Lower lobe of right lung (tissue), 2 donors: Measurements from ENCODE around the gene MED13. TPM values are rescaled to one million over a fixed set of nuclear protein-coding genes. Genes with fewer than 3 reads are reported as not detected.

Experiments
- ATAC-seq, 2 donors: fragments of 200-7000 bp; cut with Tn5 transposase; one replicate each; pipeline ENCODE4 v1.9.1; 2020 to 2022; ENCODE audit warnings: mild to moderate bottlenecking in 2 of 2, moderate library complexity in 2 of 2
- DNase-seq: peaks from one replicate; pipeline ENCODE4 v3.0.0-alpha.2; 2020
- H3K27ac ChIP-seq: fragments of 200-600 bp; one replicate; pipeline ENCODE4 v1.8.0; 2022
- H3K27me3 ChIP-seq: fragments of 200-600 bp; one replicate; pipeline ENCODE4 v1.8.0; 2022; ENCODE audit warnings: low read depth
- H3K36me3 ChIP-seq: fragments of 200-600 bp; one replicate; pipeline ENCODE4 v1.8.0; 2022; ENCODE audit warnings: mild to moderate bottlenecking
- H3K4me1 ChIP-seq: fragments of 200-600 bp; one replicate; pipeline ENCODE4 v1.8.0; 2022
- H3K4me3 ChIP-seq: fragments of 200-600 bp; one replicate; pipeline ENCODE4 v1.8.0; 2022; ENCODE audit warnings: mild to moderate bottlenecking
- H3K9me3 ChIP-seq: fragments of 200-600 bp; one replicate; pipeline ENCODE4 v1.8.0; 2022
- intact Hi-C: fragments of 100-400 bp; cut with DNase I; formaldehyde crosslinking; loops from one replicate; pipeline ENCODE4 v1.11.0; 2022
- total RNA-seq: library from RNA; stranded (reverse); fragmentation: NEBNext Ultra II Directional; extraction: Animal tissue kit (Norgen Biotek cat#: 25700); gene quantifications from one replicate; pipeline ENCODE4 v1.2.1, GENCODE V29; 2021
- TF ChIP-seq, protein P1 (sequence below): fragments of 200-600 bp; IDR thresholded peaks from one replicate; pipeline ENCODE4 v1.8.0; 2022; ENCODE audit warnings: antibody characterized with exemption, mild to moderate bottlenecking
- donor health status: DM: no; HTN: yes; CAD: no; lungs with severe emphysema.

MED13 gene
- total RNA-seq, 1 donor from 2014 or later, result 67.9 TPM

DNA sequence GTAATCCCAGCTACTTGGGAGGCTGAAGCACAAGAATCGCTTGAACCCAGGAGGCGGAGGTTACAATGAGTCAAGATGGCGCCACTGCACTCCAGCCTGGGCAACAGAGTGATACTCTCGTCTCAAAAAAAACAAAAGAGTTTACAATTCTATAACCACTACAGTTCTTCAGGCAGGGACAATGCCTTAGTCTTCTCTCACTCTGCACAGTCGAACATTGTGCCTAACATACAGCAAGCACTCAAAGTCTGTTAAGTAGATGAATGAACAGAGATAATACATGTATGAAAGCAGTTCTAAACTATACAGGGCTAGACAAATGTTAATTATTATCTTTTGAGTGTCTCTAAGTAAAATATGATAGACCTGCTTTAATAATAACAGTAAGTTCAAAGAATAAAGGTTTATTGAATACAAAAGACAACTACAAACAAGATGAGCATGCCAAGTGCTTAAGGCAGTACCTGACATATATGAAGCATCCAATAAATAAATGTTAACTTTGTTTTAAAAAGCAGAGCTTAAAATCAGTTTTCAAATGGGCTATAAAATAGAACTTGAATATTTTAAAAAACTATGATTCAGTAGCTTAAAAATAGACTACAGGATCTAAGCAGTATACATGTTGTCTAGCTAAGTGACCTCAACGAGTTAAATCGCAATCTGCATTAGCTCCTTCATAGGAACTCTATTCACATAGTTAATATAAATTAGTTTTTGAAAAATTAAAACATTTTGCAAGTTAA, 156.6 kb downstream of the MED13 start:
- ATAC-seq (no peak), DNase-seq (no peak)
- H3K27me3 ChIP-seq, result no peaks in the 10 kb centered on the region
- peaks cover 85% of the 10 kb centered on the region for H3K36me3 ChIP-seq
- H3K4me1 ChIP-seq, result no peaks in the 10 kb centered on the region
- H3K27ac ChIP-seq, result no peak overlapping the region
- intact Hi-C loops, result no loop called here
- H3K9me3 ChIP-seq, result no peaks in the 10 kb centered on the region
- TF ChIP-seq, protein P1, sequence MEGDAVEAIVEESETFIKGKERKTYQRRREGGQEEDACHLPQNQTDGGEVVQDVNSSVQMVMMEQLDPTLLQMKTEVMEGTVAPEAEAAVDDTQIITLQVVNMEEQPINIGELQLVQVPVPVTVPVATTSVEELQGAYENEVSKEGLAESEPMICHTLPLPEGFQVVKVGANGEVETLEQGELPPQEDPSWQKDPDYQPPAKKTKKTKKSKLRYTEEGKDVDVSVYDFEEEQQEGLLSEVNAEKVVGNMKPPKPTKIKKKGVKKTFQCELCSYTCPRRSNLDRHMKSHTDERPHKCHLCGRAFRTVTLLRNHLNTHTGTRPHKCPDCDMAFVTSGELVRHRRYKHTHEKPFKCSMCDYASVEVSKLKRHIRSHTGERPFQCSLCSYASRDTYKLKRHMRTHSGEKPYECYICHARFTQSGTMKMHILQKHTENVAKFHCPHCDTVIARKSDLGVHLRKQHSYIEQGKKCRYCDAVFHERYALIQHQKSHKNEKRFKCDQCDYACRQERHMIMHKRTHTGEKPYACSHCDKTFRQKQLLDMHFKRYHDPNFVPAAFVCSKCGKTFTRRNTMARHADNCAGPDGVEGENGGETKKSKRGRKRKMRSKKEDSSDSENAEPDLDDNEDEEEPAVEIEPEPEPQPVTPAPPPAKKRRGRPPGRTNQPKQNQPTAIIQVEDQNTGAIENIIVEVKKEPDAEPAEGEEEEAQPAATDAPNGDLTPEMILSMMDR, result no peak
- no peak overlapping the region for H3K4me3 ChIP-seq

- H3K4me1 ChIP-seq, result no peaks in the 10 kb centered on the region
- TF ChIP-seq, protein P1, result no peak
- no peak for ATAC-seq
- no peak overlapping the region for H3K4me3 ChIP-seq
- H3K27me3 ChIP-seq, result no peaks in the 10 kb centered on the region
- no peaks in the 10 kb centered on the region for H3K9me3 ChIP-seq
- peaks cover 93% of the 10 kb centered on the region for H3K36me3 ChIP-seq
- intact Hi-C loops, result no loop called here
- no peak for DNase-seq
- H3K27ac ChIP-seq, result no peak overlapping the region
Observed at GRCh38 chr17:61907361-61907760, 157.7 kb downstream of the MED13 start.

DNA sequence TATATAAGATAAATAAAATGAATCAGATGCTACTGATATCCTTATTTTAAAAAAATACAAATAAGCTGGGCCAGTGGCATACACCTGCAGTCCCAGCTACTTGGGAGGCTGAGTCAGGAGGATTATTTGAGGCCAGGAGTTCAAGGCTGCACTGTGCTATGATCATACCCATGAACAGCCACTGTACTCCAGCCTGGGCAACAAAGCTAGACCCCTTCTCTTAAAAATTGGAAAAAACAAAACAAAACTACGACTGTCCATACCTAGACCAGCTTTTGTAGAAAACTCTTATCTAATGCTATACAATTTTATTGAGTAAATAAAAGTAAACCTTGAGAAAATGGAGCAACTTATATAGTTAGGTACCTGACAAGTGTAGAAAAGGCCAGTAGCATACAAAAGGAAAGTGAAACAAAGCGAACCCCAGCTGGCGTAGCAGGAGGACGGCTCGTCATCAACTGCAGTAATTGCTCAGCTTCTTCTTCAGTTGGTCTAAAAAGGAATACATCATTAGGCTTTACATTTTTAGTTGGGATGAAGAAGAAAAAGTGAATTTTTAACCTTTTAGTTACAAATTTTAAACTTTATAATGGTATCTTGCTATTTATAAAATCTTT, 160.9 kb downstream of the MED13 start:
- no peaks in the 10 kb centered on the region for H3K4me1 ChIP-seq
- no peak for DNase-seq
- no peak for ATAC-seq
- H3K9me3 ChIP-seq, result no peaks in the 10 kb centered on the region
- no peaks in the 10 kb centered on the region for H3K27me3 ChIP-seq
- TF ChIP-seq, protein P1, result no peak
- no peak overlapping the region for H3K27ac ChIP-seq
- intact Hi-C loops, result no loop called here
- peaks cover 92% of the 10 kb centered on the region for H3K36me3 ChIP-seq
- no peak overlapping the region for H3K4me3 ChIP-seq

- H3K36me3 ChIP-seq, result peaks cover 93% of the 10 kb centered on the region
Observed at GRCh38 chr17:61903251-61903650, 161.8 kb downstream of the MED13 start.

GRCh38 chr17:61897548-61898180, 167.4 kb downstream of the MED13 start:
- Histone ChIP-seq H3K4me3 (no peak overlapping the region), H3K27ac (no peak overlapping the region), H3K27me3 (no peaks in the 10 kb centered on the region), H3K4me1 (no peaks in the 10 kb centered on the region), H3K36me3 (peaks cover 86% of the 10 kb centered on the region), H3K9me3 (no peaks in the 10 kb centered on the region)
- TF ChIP-seq, protein P1, result no peak
- no peak for DNase-seq
- no peak for ATAC-seq
- intact Hi-C loops, result no loop called here

More at GRCh38 chr17:61903251-61903650, 161.8 kb downstream of the MED13 start:
- TF ChIP-seq, protein P1, result no peak
- intact Hi-C loops, result no loop called here
- H3K4me3 ChIP-seq, result no peak overlapping the region
- H3K27me3 ChIP-seq, result no peaks in the 10 kb centered on the region
- no peaks in the 10 kb centered on the region for H3K9me3 ChIP-seq
- no peak for DNase-seq
- ATAC-seq, result no peak
- no peaks in the 10 kb centered on the region for H3K4me1 ChIP-seq
- H3K27ac ChIP-seq, result no peak overlapping the region
